Measurements from ENCODE around the gene IL20RB. TPM values are rescaled to one million over a fixed set of nuclear protein-coding genes. Genes with fewer than 3 reads are reported as not detected.

The IL20RB gene, protein sequence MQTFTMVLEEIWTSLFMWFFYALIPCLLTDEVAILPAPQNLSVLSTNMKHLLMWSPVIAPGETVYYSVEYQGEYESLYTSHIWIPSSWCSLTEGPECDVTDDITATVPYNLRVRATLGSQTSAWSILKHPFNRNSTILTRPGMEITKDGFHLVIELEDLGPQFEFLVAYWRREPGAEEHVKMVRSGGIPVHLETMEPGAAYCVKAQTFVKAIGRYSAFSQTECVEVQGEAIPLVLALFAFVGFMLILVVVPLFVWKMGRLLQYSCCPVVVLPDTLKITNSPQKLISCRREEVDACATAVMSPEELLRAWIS
- 46.2 and 56.7 TPM in 2 replicates for total RNA-seq

DNA sequence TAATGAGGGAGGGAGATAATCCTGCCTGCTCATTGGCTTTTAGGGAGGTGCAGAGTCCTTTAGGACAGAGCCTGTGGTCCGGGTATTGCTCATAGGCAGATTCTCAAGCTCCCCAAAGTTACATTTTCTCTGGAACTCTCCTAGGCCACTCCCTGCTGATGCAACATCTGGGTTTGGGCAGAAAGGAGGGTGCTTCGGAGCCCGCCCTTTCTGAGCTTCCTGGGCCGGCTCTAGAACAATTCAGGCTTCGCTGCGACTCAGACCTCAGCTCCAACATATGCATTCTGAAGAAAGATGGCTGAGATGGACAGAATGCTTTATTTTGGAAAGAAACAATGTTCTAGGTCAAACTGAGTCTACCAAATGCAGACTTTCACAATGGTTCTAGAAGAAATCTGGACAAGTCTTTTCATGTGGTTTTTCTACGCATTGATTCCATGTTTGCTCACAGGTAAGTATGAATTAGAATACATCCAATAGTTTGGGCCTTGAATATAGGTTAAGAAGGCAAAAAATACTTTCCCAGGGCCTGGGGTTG, at the start of gene IL20RB:
Gene IL20RB, plus strand, starts transcription at position 233 of the 538 bp plus-strand sequence. Its CDS starts 131 bp downstream, at position 364.

Other genes starting within 250 kb of the IL20RB start
- gene STAG1, start 205.6 kb upstream of the IL20RB start, total RNA-seq = 7.2 and 12.2 TPM in 2 replicates
- gene SLC35G2, start 138.9 kb upstream of the IL20RB start, total RNA-seq = 1.3 and 3.4 TPM in 2 replicates
- gene NCK1, start 95.8 kb upstream of the IL20RB start, total RNA-seq = 34.8 and 47.8 TPM in 2 replicates

Measured in airway epithelial cell (primary cell).